ENCODE measurements around the gene ST7.

DNA sequence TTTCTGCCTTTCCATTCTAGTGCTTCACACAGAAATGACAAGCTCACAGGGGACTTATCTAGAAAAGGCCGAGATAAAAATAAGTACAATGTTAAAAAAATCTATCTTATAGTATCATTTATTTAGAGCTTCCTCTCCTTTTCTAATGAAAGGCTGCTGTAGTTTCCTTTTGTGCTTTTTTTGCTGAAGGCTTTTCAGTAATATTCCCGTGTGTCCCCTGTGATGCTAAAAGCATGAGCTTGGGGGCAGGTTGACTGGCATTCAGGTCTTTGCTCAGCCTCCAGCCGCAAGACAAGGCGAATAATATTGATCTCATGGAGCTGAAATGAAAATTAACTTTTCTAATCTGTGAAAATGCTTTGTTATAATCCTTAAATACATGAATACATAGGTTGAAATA is 143.0 kb downstream of the ST7 start:
- TF ChIP-seq YY1 (IDR thresholded peaks at IDR 0.05; ENCODE audit: insufficient read depth, insufficient read length) = no peak
- no peak for TF ChIP-seq SUZ12 (IDR thresholded peaks at IDR 0.05; ENCODE audit: extremely low read depth, insufficient read depth, insufficient read length)
